ENCODE results near the gene SHPK. TPM values are rescaled to one million over a fixed set of nuclear protein-coding genes. Genes with fewer than 3 reads are reported as not detected.
A peak's percentile ranks its signal among the peaks of the same experiment; 100 is the strongest.

Gene SHPK
- total and polyA plus RNA-seq, 9 of the 15 experiments (the other 6 are each of a cell fraction or from before 2014, with no cell fraction given), result 2.5 to 16.3 (median 11.8) TPM

DNA sequence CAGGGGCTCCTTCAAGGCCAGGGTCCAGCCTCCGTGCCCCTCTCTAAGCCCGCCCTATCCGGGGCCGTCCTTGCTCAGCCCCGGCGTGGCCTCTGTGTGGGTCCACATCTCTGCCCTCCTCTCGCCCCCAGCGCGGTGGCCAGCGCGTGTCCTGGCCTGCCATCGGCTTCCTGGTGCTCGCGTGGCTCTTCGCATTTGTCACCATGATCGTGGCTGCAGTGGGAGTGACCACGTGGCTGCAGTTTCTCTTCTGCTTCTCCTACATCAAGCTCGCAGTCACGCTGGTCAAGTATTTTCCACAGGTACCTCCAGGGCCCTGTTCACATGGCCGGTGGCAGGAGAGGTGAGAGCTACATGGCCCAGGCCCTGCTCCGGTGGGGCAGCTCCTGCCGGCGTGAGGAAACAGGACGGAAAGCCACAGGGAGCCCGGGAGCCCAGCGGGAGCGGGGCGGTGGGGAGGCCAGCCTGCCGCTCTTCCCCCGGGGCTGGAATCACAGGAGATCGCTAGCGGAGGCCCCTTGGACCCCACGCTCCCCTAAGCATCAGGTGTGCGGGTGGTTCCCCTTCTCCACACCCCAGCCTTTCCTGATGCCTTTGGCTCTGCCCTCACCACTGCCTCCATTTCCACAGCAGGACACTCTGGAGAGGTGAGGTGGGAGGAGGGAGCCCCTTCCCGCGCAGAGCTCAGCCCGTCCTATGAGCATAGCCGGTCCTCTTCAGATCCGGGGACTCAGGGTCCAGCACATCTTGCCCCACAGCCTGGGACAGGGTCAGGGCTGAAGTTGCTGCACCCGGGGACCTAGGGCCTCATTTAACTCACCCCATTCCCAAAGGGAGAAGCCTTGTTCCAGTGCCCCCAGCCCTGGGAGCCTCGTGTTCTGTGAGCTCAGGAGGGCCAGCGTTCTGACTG is 22.1 kb upstream of the SHPK start:
- DNase-seq (ENCODE audit: extremely low read depth in 1 of 4, low spot score in 3 of 4) (no peak), ATAC-seq (no peak), FAIRE-seq (no peak)
- no peaks in the 10 kb centered on the region for H3K9me3 ChIP-seq (replicated peaks; ENCODE audit: control insufficient read depth, insufficient read depth, low read depth, low read length)
- intact Hi-C loops (cut with micrococcal nuclease), result no loop called here
- no peaks in the 10 kb centered on the region for H3K27me3 ChIP-seq (ENCODE audit: control insufficient read depth in 2 of 2, insufficient read depth in 2 of 2, low read length in 2 of 2)
- H3K4me2 ChIP-seq (ENCODE audit: insufficient read depth, low read length), result no peak overlapping the region
- peaks cover 0 to 34% of the 10 kb centered on the region in 2 experiments; a peak in 2 of 5 replicates for H3K4me1 ChIP-seq (replicated peaks in 1 of 2; ENCODE audit: control insufficient read depth in 2 of 2, insufficient read depth in 2 of 2, low read length in 2 of 2)
- 86% methylated on average over 18 of the region's 42 CpGs for WGBS (ENCODE audit: insufficient coverage, low coverage, missing lambda C conversion rate)
- H3K9ac ChIP-seq (ENCODE audit: insufficient read depth in 1 of 2, low read depth in 2 of 2, low read length in 2 of 2), result peak overlapping the region in 1 of 2 experiments; percentile 45; a peak in 1 of 4 replicates
- no peaks in the 10 kb centered on the region for H3K36me3 ChIP-seq (ENCODE audit: control insufficient read depth, insufficient read depth, low read length)
- H3K27ac ChIP-seq (ENCODE audit: extremely low read depth, low read depth, low read length), result no peak overlapping the region
- no peaks in the 10 kb centered on the region for H3K79me2 ChIP-seq (ENCODE audit: control insufficient read depth, insufficient read depth, low read length)
- H2AFZ ChIP-seq (ENCODE audit: low read depth, low read length), result no peak overlapping the region
- H3K9me1 ChIP-seq (ENCODE audit: control insufficient read depth, insufficient read depth, low read length), result no peaks in the 10 kb centered on the region
- peak; percentile 10; the same call in 1 of the 2 replicates for TF ChIP-seq POLR2G (IDR thresholded peaks at IDR 0.05; ENCODE audit: low read depth, low read length)
- TF ChIP-seq, protein P1, sequence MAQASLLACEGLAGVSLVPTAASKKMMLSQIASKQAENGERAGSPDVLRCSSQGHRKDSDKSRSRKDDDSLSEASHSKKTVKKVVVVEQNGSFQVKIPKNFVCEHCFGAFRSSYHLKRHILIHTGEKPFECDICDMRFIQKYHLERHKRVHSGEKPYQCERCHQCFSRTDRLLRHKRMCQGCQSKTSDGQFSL (CRISPR knock-in tag; IDR thresholded peaks at IDR 0.05), result no peak
- TF ChIP-seq, protein P1 (tag; IDR thresholded peaks at IDR 0.05), result no peak
- H4K20me1 ChIP-seq (replicated peaks; ENCODE audit: control insufficient read depth, insufficient read depth, low read length), result no peaks in the 10 kb centered on the region
- ChIA-PET POLR2A (interaction anchor here (0.7 kb wide), 1 partner anchor 16 kb away, joined by 3 read pairs; no protein-coding TSS in a partner anchor), CTCF (ENCODE audit: low intra/inter-chr PET ratio) (no interaction called here)
- H3K4me3 ChIP-seq, result no peak overlapping the region
- BruUV-seq (replicated peaks), result no TSS peak
- in situ Hi-C loops (cut with MboI), result no loop called here

Data from K562 (cell line).